HG02973 (cell line): ENCODE data around the gene ASB15.
"Not testable (repeated sequence)": the region's sequence is repeated elsewhere in the genome, so short reads cannot be mapped to it uniquely, and the experiment has no call there.

ENCODE experiments used
- ATAC-seq: cut with Tn5 transposase; IDR thresholded peaks from one replicate; pipeline ENCODE4 v1.9.1; 2021; ENCODE audit warnings: moderate library complexity; ENCODE audit not compliant: unreplicated experiment

The ASB15 gene

GRCh38 chr7:123601530-123601929 lies at the start of gene ASB15:
TSS of gene ASB15 (plus strand) at chr7:123601821. CDS start at chr7:123614503, 12,682 bp downstream.
- ATAC-seq = no peak

- not testable (repeated sequence) for ATAC-seq
Measured at GRCh38 chr7:123552134-123552533, 49.5 kb upstream of the ASB15 start.

- no peak for ATAC-seq
Measured at GRCh38 chr7:123552641-123553040, 49.0 kb upstream of the ASB15 start.

- no peak for ATAC-seq
Measured at GRCh38 chr7:123553159-123553558, 48.5 kb upstream of the ASB15 start.

GRCh38 chr7:123555484-123555883 lies 46.1 kb upstream of the ASB15 start:
- ATAC-seq = no peak

DNA sequence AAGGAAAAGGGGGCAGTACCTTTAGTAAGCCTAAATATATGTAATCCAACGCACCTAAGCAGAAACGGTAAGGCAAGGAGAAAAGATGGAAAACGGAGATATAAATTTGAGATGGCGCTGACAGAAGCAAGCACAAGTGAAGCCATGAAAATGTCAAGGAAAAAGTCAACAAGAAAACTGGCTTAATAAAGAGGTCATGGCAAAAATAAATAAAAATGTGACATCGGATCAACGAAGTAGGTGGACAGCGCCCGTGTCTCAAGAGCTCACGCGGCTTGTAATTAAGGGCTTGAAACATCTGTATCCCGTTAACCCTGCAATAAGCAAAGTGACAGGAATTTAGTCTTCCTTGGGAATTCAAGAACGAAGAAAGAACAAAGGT lies 44.6 kb upstream of the ASB15 start:
- no peak for ATAC-seq

DNA sequence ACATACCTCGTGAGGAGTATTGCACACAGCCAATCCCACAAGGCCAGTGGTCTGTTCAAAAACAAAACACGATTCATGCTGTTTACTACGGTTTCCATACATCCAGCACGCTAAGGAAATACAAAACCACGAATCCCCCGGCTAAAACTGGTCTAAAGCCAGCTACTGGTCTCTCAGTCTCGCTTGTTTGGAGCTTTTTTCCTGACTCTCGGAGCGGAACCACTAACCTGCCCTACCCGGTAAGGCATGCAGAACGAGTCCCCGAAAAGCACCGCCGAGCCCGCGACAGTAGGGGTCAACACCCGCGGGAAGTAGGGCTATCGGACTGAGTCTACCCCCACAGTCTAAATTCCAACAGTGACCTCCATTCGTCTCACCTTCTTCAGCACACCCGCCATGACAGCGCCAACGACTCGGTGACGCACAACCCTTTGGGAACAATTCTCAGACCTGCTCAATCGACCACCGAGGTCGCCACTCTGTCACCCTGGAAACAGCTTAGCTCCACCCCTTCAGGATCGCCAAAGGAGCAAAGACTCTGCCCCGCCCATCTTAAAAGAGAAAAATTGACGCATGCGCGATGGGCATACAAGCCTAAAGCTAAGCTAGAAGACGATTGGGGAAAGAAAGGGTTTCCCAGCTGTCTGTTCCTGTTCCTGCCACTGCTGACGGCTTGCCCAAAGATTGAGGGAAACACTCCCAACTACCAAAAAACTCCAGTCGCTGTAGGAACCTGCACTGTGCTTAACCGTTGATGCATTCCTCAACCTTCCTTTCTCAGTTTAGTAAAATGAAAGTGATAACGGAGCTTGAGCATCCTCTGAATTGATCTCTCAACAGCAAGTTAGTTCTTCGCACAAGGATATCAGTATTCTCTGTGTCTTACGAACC lies 44.0 kb upstream of the ASB15 start, which contains the start of gene NDUFA5:
NDUFA5 (minus strand) TSS at position 421 of the 891 bp plus-strand sequence; CDS start at position 398, 23 bp downstream.
- ATAC-seq = peak; percentile 96

- no peak for ATAC-seq
Measured at GRCh38 chr7:123558289-123558874, 43.2 kb upstream of the ASB15 start.

DNA sequence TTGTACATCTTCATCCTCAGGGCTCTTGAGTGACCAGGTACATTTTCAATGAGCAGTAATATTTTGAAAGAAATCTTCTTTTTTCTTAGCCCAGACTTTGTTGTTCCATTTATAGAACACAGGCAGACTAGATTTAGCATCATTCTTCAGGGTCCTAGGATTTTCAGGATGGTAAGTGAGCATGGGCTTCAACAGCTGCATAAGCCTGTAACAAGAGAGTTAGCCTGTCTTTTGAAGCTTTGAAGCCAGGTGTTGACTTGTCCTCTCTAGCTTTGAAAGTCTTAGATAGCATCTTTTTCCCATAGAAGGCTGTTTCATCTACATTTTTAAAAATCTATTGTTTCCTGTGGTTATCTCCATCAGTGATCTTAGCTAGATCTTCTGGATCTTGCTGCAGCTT lies 39.5 kb upstream of the ASB15 start:
- no peak for ATAC-seq

DNA sequence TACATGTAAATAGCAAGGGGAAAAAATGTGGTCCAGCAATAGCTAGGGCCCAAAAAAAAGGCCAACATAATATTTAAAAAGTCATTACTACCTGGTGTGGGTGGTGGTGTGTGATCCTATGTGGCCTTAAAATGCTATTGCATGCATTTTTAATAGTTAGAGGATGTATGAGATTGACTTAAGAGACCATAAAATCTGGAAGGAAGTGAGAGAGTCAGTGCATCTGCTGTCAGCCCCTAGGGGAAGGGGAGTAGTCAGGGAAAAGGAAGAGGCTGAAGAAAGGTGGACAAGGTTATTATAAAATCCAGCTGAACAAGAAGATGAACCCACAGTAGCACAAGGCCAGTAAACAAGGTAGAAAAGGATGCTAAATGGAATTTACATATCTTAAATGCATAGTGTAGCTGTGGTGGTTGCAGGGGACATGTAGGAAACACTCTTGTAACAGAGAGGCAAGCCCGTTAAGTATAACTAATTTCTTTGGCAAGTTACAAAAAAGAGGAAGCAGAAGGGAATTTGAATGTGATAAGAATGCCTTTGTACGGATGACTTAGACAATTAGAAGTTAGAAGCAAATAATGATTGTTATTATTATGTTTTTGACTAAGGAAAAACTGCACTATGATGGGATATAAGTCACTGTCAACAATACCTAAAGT lies 32.1 kb upstream of the ASB15 start:
- ATAC-seq = no peak

DNA sequence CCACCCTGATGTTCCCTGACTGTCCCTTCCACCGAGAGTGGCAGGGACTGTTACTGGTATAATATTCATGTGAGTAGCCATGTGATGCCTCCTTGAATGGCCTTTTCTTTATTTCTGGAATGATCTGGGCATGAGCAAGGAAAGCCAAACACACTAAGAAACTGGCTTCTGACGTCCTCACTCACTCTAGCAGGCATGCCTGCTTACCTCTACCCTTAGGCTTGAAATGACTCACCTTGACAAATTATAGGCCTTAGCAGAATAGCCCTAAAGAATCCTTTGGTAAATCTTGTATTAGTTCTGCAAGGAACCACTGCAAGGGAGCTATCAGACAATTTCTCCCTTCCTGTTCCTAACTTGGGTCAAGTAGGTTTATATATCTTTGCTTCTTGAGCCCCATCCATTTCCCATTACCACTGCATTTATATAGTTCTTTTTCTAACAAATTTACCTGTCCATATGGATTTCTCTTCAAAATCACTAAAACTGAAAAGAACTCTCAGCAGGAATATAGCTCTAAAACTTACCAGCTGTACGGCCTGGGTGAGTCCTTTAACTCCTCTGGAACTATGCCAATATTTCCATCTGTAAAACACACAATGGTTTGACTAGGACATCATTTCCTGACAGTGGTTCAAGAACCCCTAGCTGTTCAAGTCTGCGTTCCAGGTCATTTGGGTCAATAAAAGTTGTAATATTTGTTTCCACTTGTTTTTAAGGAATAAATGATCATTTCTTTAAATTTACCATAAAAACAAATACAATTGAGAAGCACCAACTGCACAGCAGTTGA lies 31.0 kb upstream of the ASB15 start:
- ATAC-seq = no peak

DNA sequence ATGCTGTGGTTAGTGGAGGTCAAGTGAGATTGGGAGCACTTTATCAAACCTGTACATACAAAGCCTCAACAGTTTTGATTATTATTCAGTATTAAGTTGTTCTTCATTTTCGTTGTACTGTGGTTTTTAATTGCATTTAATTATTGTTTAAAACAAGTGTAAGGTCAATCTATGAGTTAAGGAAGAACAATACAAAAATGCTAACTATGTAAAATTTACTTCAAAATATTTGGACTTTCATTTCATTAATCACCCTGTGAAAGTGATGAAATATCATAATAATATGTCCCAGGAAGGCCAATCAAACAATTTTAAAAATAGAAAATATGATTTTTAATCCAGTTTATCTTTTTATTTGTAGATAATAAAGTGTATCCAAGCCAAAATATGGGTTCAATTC lies 30.4 kb upstream of the ASB15 start:
- no peak for ATAC-seq

DNA sequence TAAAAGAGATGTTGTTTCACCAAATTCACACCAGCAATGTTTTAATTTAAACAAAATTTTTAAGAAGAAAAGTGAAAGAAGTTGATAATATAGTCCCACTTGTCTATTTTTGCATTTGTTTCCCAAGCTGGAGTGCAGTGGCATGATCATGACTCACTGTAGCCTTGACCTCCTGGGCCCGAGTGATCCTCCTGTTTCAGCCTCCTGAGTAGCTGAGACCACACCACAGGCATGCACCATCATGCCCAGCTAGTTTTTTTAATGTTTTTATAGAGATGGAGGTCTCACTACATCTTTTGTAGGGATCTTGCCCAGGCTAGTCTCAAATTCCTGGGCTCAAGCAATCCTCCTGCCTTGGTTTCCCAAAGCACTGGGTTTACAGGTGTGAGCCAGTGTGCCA lies 29.9 kb upstream of the ASB15 start:
- no peak for ATAC-seq

DNA sequence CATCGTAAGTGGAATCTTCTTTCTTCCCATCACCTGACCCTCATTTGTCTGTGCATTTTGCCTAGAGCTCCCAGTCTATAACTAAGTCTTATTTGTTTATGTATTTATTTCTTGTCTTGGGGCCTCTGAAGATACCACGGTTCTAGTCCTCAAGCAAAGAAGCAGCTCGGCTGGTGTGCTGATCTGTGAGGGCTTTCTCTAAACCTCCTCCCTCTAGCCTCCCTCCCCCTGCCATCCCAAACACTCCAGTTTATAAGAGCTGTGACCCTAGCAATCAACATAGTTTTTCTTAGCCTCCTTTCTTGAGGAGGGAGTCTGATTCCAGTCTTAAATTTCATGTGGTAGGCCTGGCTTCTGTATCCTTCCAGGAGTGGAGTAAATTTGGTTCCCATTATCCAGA lies 28.3 kb upstream of the ASB15 start:
- ATAC-seq = no peak

DNA sequence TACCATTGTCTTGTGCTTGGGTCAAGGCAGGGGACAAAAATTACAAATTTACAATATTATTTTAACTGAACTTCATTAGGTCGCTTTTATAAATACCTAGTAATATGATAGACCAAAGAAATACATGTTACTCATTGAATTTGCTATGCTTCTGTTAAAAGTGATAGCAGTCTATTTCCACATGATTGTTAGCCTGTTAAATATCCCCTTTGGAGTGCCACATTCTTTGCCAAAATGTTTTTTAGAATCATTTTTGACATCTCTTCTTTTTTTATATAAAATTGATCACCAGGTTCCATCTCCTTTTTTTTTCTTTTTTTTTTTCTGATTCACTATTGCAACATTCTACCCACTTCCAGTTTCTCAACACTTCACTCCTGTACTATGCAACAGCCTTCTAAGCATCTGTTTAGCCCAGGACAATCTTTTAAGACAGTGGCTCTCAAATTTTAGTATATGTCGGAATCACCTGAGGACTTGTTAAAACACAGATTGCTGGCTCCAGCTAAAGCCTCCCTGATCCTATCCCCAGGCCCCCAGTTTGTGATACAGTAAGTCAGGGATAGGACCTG lies 27.6 kb upstream of the ASB15 start:
- no peak for ATAC-seq

- no peak for ATAC-seq
Measured at GRCh38 chr7:123579416-123579815, 22.2 kb upstream of the ASB15 start.

GRCh38 chr7:123580406-123581161 lies 21.0 kb upstream of the ASB15 start:
- no peak for ATAC-seq

GRCh38 chr7:123581162-123581459 lies 20.5 kb upstream of the ASB15 start:
- ATAC-seq = no peak

DNA sequence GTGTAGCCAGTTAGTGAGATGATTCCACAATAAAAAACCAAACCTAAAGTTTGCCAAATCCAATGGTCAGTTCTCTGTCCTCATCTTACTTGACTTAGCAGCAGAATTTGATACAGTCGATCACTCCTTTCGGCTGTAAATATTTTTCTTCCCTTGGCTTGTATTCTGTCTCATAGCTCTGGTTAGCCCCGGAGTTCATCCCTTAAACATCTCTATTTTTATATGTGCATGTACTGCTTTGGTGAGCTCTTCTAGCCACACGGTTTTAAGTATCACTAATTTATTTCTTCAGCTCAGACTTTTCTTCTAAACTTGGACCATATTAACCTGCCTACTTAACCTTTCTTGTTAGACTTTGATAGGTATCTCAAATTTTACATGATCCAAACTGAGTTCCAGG lies 17.8 kb upstream of the ASB15 start:
- ATAC-seq = no peak

GRCh38 chr7:123588376-123588775 lies 13.2 kb upstream of the ASB15 start:
- no peak for ATAC-seq
